ENCODE results near the gene FCER2. TPM values are rescaled to one million over a fixed set of nuclear protein-coding genes. Genes with fewer than 3 reads are reported as not detected.

Gene FCER2
- total RNA-seq, 1 donor from 2014 or later: not detected

DNA sequence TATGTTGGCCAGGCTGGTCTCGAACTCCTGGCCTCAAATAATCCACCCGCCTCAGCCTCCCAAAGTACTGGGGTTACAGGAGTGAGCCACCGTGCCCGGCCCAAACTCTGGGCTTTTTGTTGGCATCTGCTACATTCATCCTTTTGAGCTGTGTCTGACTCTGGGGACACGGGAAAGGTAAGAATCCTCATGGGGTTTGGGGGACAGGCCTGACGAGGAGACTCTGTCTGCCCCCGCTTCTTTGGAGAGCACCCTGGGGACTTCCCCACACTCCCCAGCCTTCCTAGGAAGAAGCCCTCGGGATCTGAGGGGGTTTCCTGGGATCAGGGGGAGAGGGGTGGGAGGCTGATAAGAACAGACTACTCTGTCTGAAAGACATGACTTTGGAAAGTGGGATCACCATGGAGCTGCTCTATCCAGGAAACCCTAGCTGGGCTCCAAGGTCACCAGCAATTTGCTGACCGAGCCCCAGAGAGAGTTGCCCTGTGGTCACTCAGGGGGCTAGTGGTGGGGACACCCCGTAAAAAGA, 8.1 kb upstream of the FCER2 start:
- DNase-seq (ENCODE audit: low read depth): no peak

DNA sequence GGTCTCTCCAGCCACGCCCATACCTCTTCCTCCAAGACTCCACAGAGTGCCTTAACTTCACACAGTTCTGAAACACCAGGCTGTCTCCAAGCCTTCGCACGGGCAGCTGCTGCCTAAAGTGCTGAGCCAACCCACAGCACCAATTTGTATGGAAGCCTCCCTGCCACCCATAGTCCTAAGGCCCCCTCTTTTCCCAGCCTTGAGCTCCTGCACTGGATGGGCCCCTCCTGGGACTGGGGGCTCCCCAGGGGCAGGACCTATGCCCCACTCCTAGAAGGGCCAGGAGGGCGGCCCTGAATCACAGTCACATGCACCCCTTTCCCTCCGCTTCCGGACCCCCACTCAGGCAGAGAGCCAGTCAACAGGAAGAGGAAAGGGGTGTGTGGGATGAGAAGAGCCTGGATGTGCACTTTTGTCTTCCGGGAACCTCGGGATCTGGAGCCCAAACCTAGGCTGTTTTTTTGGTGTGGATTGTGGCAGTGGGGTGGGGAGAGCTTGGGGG, 5.1 kb upstream of the FCER2 start:
- H3K4me3 ChIP-seq (ENCODE audit: low read depth, low read length): no peak overlapping the region
- TF ChIP-seq, protein P1, sequence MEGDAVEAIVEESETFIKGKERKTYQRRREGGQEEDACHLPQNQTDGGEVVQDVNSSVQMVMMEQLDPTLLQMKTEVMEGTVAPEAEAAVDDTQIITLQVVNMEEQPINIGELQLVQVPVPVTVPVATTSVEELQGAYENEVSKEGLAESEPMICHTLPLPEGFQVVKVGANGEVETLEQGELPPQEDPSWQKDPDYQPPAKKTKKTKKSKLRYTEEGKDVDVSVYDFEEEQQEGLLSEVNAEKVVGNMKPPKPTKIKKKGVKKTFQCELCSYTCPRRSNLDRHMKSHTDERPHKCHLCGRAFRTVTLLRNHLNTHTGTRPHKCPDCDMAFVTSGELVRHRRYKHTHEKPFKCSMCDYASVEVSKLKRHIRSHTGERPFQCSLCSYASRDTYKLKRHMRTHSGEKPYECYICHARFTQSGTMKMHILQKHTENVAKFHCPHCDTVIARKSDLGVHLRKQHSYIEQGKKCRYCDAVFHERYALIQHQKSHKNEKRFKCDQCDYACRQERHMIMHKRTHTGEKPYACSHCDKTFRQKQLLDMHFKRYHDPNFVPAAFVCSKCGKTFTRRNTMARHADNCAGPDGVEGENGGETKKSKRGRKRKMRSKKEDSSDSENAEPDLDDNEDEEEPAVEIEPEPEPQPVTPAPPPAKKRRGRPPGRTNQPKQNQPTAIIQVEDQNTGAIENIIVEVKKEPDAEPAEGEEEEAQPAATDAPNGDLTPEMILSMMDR (IDR thresholded peaks at IDR 0.05; ENCODE audit: insufficient read depth, low read length, severe bottlenecking): no peak
- H3K27me3 ChIP-seq (ENCODE audit: control insufficient read depth, insufficient read depth, low read length): no peaks in the 10 kb centered on the region
- no peaks in the 10 kb centered on the region for H3K36me3 ChIP-seq (ENCODE audit: control insufficient read depth, insufficient read depth, low read length)
- no peak for FAIRE-seq
- no peak for DNase-seq (ENCODE audit: low read depth)

More for the DNA sequence above, 8.1 kb upstream of the FCER2 start:
- Histone ChIP-seq H3K4me3 (ENCODE audit: low read depth, low read length) (no peak overlapping the region), H3K27me3 (ENCODE audit: control insufficient read depth, insufficient read depth, low read length) (no peaks in the 10 kb centered on the region), H3K36me3 (ENCODE audit: control insufficient read depth, insufficient read depth, low read length) (no peaks in the 10 kb centered on the region)
- TF ChIP-seq, protein P1 (IDR thresholded peaks at IDR 0.05; ENCODE audit: insufficient read depth, low read length, severe bottlenecking): no peak
- no peak for FAIRE-seq

DNA sequence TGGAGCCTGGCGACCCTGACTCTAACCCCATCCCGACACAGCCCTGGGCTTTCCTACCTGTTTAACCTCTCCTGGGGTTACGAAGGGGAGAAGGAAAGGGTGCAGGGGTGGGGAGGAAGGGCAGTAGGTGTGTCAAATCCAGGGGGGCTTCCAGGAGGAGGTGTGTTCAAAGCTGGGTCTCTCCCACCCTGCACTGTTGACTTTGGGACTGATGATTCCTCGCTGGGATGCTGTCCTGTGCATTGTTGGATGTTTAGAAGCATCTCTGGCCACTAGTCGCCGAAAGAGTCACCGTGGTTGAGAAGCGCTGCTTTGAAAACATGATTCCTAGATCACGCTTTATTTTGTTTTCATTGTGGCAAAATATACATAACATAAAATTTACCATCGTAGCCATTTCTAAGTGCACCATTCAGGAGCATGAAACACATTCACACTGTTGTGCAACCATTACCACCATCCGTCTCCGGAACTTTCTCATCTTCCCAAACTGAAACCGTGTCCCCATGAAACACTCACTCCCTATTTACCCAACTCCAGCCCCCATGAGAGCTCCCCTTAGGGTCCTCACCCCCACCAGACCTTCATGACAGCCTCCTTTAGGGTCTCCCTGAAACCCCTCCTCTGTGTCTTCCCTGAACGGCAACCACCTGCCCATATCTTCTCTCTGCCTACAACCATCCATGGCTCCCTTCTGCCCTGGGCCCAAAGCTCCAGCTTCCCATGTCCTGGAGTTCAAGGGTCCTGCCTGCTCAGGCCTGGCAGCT, 4.4 kb upstream of the FCER2 start:
- no peak for DNase-seq (ENCODE audit: low read depth)
- no peaks in the 10 kb centered on the region for H3K36me3 ChIP-seq (ENCODE audit: control insufficient read depth, insufficient read depth, low read length)
- TF ChIP-seq, protein P1 (IDR thresholded peaks at IDR 0.05; ENCODE audit: insufficient read depth, low read length, severe bottlenecking): no peak
- FAIRE-seq: no peak
- H3K27me3 ChIP-seq (ENCODE audit: control insufficient read depth, insufficient read depth, low read length): no peaks in the 10 kb centered on the region
- H3K4me3 ChIP-seq (ENCODE audit: low read depth, low read length): no peak overlapping the region

DNA sequence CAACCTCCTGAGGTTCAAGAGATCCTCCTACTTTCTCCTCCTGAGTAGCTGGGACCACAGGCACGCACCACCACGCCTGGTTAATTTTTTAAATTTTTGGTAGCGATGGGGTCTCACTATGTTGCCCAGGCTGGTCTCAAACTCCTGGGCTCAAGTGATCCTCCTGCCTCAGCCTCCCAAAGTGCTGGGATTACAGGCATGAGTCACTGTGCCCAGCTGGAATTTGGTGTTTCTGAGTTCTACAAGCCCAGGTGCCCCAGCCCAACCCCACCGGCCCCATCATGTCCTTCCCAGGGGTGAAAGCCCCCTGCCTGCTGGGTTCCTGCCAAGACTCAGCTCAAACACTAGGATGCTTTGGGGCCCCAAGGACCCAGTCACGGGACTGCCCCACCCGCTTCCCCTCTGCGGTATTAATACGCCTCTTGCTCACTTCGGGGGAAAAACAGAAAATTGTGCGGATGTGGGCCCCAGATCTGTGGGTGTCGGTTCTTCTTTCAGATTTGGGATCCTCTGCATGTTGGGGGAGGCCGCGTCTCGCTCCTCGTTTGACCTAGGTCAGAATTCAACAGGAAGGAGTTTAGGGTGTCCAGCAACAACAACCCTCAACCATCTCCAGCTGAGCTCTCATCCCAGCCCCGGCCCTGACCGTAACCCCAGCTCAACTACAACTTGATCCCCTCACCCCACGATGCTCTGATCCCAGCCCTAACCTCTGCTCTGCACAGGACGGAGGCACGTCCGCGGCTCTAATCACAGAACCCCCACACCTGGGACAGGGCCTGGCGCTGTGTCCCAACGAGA, 3.7 kb upstream of the FCER2 start:
- Histone ChIP-seq H3K36me3 (ENCODE audit: control insufficient read depth, insufficient read depth, low read length) (no peaks in the 10 kb centered on the region), H3K4me3 (ENCODE audit: low read depth, low read length) (no peak overlapping the region), H3K27me3 (ENCODE audit: control insufficient read depth, insufficient read depth, low read length) (no peaks in the 10 kb centered on the region)
- TF ChIP-seq, protein P1 (IDR thresholded peaks at IDR 0.05; ENCODE audit: insufficient read depth, low read length, severe bottlenecking): no peak
- DNase-seq (ENCODE audit: low read depth): no peak
- FAIRE-seq: no peak

DNA sequence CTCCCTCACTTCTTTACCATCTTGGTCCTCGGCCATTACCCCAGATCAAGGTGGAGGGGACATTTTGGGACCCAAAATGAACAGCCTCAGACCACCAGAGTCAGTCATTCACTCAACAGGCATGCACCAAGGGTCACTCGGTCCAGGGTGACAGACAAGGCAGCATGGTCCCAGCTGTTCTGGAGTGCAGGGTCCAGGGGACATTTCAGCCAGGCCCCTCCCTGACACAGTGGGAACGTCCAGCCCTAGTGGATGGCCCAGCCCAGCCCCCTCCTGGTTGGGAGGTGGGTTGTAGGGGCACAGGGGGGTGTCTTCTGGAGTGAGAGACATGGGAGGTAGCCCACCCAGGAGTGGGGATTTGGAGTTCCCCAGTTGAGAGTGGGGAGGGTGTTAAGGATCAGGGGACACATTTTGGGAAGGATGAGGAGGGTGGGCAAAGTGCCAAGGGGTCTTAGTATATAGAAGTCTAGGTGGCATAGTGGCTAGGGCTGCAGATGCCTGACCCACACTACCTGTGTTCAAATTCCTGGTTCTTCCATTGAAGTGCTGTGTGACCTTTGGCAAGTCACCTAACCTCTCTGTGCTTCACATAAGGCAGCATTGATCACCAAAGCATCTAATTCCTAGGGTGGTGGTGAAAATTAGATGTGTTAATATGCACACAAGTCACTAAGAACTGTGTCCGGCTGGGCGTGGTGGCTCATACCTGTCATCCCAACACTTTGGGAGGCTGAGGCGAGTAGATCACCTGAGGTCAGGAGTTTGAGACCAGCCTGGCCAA, 2.5 kb upstream of the FCER2 start:
- Histone ChIP-seq H3K27me3 (ENCODE audit: control insufficient read depth, insufficient read depth, low read length) (no peaks in the 10 kb centered on the region), H3K36me3 (ENCODE audit: control insufficient read depth, insufficient read depth, low read length) (no peaks in the 10 kb centered on the region), H3K4me3 (ENCODE audit: low read depth, low read length) (no peak overlapping the region)
- DNase-seq (ENCODE audit: low read depth) (no peak), FAIRE-seq (no peak)
- TF ChIP-seq, protein P1 (IDR thresholded peaks at IDR 0.05; ENCODE audit: insufficient read depth, low read length, severe bottlenecking): no peak

Measured in bronchial epithelial cell (primary cell).